Posterior vena cava (tissue), 2 donors: ENCODE results near the gene MME. TPM values are rescaled to one million over a fixed set of nuclear protein-coding genes. Genes with fewer than 3 reads are reported as not detected.

Experiments
- DNase-seq: peaks from one replicate; pipeline ENCODE4 v3.0.0-alpha.2; 2020; ENCODE audit warnings: low spot score
- intact Hi-C, 2 donors: fragments of 100-400 bp; cut with DNase I; formaldehyde crosslinking; loops; one replicate each; pipeline versions ENCODE4 v1.14.1 to v1.14.2; 2022 to 2023
- total RNA-seq, 2 donors: library from RNA; stranded (reverse); fragmentation: NEBNext Ultra II Directional; extraction: Animal tissue kit (Norgen Biotek cat#: 25700); gene quantifications; one replicate each; pipeline ENCODE4 v1.2.1, GENCODE V29; 2021
- donor health status: DM: yes; HTN: yes; CAD: no.
- donor health status: DM: yes; HTN: yes; CAD: no.

MME gene
- total RNA-seq, 2 donors from 2014 or later = 1.1 to 3.2 TPM

DNA sequence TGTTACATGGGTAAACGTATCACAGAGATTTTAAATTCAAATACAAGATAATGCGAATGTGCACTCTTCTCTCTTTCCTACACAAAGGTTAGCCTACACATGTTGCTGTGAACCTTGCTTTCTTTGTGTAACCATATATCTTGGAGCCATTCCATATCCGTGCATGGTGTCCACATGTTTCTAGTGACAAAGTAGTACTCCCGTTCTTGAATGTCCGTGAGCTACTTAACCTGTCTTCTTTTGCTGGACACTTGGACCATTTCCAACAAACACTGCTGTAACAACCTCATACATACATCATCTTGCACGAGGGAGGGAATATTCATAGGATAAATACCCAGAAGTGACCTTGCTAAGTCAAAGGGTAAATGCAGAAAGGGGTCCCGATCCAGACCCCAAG lies 138.3 kb downstream of the MME start:
- intact Hi-C loops = no loop called here
- DNase-seq = no peak

GRCh38 chr3:155219106-155219505 lies 139.0 kb downstream of the MME start:
- no peak for DNase-seq
- intact Hi-C loops = no loop called here

DNA sequence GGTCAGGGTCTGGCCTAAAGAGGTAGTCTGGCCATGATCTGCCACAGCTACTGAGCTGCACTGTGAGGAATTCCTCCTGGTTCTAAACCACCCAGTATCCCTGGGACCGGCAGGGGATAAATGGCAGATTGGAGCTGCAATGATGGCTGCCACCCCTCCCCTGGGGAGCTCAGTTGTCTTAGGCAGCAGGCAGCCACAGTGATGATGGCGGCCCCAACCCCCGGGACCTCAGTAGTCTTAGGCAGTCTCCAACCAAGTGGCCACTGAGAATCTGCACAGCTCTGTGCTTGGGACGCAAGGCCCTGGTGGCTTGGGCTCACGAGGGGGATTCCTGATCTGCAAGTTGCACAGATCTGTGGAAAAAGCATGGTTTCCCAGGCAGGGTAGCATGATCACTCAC lies 145.3 kb downstream of the MME start:
- no peak for DNase-seq
- intact Hi-C loops = no loop called here

DNA sequence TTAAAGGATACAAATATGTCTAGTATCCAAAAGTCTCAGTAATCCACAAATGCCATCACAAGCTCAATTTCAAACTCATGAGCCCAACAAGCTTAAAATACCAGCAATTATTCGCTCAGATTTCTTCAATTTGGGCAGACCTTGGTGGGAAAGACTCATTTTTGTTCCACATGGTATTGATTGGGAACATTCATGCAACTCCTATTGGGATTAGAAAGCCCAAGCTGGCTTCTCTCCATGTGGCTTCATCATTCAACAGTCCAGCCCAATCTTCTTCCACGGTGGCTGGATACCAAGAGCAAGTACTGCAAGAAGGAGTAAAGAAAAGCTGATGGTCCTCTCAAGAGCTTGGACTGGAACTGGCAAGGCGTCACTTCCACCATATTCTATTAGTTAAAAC lies 147.0 kb downstream of the MME start:
- DNase-seq = no peak
- intact Hi-C loops = no loop called here

DNA sequence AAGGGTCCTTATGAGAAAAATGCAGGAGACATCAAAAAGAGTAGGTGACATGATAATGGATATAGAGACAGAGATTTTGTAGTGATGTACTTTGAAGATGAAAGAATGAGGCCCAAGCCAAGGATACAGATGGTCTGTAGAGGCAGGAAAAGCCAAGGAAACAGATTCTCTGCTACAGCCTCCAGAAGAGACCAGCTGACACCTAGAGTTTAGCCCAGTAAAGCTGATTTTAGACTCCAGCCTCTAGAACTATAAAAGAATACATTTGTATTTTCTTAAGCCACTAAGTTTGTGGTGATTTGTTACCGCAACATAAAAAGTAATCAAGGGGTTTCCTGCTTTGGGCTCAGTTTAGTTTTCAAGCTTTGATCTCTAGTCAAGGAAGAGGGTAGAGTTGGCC lies 148.6 kb downstream of the MME start:
- intact Hi-C loops = no loop called here
- no peak for DNase-seq

- intact Hi-C loops = no loop called here
These were observed 149.0 kb downstream of the MME start for GRCh38 chr3:155229086-155229485.

GRCh38 chr3:155230382-155230781 lies 150.3 kb downstream of the MME start:
- intact Hi-C loops = no loop called here
- DNase-seq = no peak

More at GRCh38 chr3:155229086-155229485, 149.0 kb downstream of the MME start:
- DNase-seq = no peak

- DNase-seq = no peak
- intact Hi-C loops = no loop called here
These were observed 151.7 kb downstream of the MME start for GRCh38 chr3:155231792-155232191.

DNA sequence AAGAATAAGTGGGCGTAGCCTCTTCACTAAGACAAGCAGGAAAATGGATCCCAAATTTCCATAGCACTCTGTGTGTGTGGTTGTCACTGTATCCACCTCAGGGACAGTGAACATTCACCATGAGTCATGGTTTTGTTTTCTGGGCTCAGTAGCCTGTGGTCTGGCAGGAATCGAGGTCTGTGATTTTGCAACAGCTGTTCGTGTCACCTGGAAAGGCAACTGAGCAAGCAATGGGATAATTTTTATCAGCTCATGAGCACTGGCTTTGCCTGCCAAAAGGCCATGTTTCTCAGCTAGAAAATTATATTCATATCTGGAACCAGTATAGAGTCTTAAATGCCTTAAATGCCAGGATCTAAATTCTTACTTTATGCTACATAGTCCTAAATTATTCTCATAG lies 152.5 kb downstream of the MME start:
- peak; percentile 90 for DNase-seq
- intact Hi-C loops = no loop called here

DNA sequence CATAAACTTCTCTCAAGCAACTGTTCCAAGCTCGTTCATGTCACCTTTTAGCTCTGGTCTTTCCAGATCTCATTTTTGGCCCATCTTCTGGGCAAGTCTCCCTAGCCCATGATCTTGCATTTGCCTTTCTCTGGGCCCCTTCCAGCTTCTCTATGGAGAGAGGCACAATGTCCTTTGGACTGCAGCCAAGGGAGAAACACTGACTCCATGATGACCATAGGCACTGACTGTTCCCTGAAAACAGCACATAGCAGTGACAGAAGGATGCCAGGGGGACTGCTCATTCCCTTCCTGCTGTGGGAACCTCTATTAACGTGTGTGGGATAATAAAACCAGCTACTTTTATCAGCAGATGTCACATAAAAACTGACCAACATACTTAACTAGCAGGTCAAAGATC lies 153.1 kb downstream of the MME start:
- intact Hi-C loops = no loop called here
- no peak for DNase-seq

Other genes starting within 250 kb of the MME start
- not detected for gene STRIT1, start 213.4 kb downstream of the MME start, total RNA-seq